HPDE6-E6E7 (cell line): ENCODE measurements around the gene RBSN.

Source experiments
- DNase-seq: peaks from one replicate; pipeline ENCODE4 v3.0.0; 2011; ENCODE audit warnings: missing footprints; ENCODE audit errors: extremely low spot score

The RBSN gene

GRCh38 chr3:15060029-15060428 lies 38.9 kb downstream of the RBSN start:
- DNase-seq, result no peak

- no peak for DNase-seq
These were observed 42.1 kb downstream of the RBSN start for GRCh38 chr3:15056676-15057404.

DNA sequence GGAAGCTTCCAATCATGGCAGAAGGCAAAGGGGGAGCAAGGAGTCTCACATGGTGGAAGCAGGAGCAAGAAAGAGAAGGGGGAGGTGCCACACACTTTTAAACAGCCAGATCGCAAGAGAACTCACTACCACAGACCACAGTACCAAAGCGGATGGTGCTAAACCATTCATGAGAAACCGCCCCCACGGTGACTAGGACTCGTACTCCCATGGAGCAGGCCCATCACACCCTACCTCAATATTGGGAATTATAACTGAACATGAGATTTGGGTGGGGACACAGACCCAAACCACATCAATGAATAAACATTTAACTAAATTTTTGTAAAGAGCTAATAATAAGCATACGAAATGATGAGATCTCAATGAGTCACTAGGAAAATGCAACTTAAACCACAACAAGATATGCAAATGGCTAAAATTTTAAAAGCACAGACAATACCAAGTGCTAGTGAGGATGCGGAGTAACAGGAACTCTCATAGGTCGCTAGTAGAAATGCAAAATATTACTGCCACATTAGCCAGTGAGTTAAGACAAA lies 43.9 kb downstream of the RBSN start:
- no peak for DNase-seq

- no peak for DNase-seq
These were observed 45.4 kb downstream of the RBSN start for GRCh38 chr3:15053541-15053940.

DNA sequence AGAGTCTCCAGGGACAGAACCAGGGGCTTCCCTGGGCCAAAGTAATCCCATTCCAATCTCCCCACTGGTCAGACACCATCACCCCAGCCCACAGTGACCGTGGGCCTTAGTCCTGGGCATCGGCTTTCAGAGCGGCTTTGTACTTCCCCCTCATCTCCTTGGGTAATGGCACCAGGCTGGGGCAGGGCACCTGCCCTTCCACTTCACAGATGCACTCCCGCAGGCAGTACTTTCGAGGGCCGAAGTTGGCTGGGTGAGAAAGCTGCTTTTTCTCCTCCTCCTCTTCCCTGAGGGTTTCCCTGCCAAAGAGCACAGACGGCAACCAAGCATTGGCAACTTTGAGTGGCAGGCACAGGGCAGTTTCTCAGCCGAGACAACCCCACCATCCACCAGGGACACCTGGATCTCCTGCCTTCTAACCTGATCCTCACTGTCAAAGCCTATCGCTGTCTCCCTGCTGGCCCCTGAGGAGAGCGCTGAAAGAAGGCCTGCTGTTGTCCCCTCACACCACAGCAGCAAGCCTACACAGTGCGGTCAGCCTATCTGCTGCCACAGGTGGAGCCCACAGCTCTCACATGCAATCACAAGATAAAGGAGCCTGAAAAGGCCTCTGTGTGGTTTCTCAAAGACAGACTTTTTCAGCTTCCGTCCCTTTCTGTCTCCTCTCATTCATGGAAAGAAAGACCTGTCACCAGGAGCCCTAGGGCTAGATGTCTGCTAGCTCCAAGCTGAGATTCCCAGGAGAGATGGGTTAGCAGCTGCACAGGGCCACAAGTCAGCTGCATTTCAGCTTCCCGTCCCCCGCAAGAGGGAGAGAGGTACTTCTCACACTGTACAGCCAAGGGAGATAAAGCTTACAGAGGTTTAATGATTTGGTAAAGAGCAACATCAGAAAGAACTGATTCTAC lies 46.4 kb downstream of the RBSN start:
- DNase-seq, result no peak

- DNase-seq, result peak; percentile 25
These were observed 47.4 kb downstream of the RBSN start for GRCh38 chr3:15051531-15051930.

GRCh38 chr3:15050405-15051092 lies 48.4 kb downstream of the RBSN start:
- no peak for DNase-seq

DNA sequence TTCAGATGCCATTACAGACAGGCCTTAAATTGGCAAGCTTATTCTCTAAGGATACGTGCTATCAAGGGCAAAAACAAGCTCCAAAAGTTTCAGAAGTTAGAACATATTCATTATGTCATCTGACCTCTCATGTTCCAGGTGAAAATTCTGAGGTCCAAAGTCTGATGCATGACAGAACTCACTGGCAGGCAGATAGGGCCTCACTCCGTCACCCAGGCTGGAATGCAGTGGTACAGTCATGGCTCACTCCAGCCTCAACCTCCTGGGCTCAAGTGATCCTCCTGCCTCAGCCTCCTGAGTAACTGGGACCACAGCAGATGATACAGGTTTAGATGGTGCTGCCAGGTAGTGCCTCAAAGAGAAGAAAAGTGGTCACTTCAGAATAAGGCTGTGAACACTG lies 49.4 kb downstream of the RBSN start:
- DNase-seq, result no peak

DNA sequence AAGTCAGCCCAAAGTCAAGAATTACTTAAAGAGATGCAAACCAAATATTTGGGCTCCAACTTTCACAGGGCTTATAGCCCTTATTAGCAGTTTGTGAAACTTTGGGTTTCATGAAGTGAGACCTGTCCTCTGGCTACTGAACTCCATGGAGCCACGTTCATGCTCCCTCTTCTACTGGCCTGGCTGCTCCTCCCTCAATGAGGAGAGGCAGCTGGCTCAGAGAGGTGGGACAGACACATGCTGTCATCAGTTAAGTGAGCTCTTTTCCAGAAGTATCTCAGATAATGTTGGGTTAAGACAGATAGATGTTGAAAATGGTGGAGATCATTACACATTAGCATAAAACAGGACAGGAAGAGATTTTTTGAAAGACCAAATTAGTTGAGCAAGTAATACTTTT lies 53.3 kb downstream of the RBSN start:
- DNase-seq, result no peak

DNA sequence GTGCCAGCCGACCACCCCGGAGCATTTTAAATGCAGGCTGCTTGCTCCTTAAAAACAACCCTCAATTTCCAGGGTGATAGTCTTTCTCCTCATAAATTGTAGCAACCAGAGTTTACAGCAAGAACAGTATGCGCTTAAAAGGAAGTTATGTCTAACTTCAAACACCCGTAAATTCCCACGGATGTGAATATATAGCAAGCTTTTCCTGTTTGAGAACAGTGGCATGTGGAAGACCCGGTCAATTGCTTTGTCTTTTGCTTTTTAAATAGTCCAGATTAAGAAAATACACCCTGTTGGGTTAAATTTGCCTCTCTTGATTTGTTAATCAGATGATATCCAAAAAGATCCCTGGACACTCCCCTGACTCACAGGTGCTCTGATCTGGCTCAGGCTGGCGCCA lies 54.6 kb downstream of the RBSN start:
- DNase-seq, result no peak

- no peak for DNase-seq
These were observed 55.4 kb downstream of the RBSN start for GRCh38 chr3:15043408-15044171.

GRCh38 chr3:15042936-15043335 lies 56.0 kb downstream of the RBSN start:
- no peak for DNase-seq

DNA sequence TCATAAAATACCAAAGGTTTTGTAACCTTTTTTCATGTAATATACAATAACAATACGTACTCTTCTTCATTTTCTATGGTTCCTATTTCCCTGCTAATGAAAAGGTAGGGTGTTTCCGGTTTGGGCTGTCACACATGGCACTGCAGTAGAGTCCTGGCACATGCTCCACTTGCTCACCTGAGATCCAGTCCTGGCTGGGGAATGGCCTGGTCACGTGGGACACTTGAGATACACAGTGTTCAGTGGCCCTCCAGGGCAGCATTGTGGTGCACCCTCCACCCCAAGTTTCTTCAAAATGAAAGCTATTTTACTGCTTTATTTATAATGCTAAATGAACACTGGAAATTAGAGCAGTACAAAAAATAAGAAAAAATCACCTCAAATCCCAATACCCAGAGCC lies 57.0 kb downstream of the RBSN start:
- DNase-seq, result no peak

DNA sequence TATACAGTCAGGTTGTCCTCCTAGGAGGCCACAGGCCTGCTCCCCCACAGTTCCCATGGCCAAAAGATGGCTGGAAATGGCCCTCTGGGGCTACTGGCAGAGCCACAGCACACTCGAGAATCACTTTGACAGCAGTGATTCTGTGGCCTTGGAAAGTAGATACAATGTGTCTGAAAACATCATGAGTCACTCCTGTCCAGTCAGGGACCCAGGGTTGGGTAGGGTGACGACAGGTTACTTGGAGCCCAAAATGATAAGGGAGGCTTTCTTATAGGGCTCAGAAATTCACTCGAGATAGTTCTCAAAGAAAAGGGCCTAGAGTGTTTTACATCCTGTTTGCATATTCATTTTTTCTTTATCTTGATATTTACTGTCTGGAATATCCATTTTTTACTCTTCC lies 58.1 kb downstream of the RBSN start:
- no peak for DNase-seq

DNA sequence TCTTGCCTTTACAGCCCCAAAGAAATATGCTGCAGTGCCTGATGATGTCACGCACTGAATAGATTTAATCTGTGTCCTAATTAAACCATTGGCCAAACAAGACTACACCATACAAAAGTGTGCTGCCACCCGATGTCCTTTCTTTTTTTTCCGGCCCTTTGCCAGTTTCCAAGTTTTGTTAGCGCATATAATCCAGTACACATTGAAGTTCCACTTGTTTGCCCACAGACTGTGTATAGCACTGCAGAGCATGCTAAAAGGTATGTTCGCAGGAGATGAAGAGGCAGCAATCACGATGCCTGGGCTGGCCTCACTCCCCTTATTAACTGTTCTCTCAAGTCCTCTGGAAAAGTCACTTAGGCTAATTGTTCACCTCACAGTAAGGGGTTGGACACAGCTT lies 60.6 kb downstream of the RBSN start:
- DNase-seq, result no peak

DNA sequence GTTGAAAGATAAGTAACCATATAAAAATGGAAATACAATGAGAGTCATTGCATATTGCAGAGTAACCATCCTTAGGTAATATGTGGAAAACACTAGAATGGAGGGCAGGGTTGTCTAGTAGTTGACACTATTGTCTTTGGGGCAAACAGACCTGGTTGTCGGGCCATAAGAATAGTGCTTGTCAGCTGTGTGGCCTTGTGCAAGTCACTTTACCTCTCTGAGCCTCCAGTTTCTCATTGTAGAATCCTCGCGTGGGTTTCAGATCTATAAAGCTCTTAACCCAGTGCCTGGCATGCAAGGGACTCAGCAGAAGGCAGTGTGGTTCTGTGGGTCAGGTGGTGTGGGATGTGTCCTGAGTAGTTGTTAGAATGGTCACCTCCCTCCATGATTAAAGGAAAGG lies 65.8 kb downstream of the RBSN start:
- no peak for DNase-seq

GRCh38 chr3:15032650-15033049 lies 66.3 kb downstream of the RBSN start:
- no peak for DNase-seq

GRCh38 chr3:15029625-15030024 lies 69.3 kb downstream of the RBSN start:
- DNase-seq, result no peak

GRCh38 chr3:15023719-15024118 lies 75.2 kb downstream of the RBSN start:
- no peak for DNase-seq

- DNase-seq, result no peak
These were observed 75.7 kb downstream of the RBSN start for GRCh38 chr3:15023249-15023648.
